ENCODE results near the gene SLC2A6. TPM values are rescaled to one million over a fixed set of nuclear protein-coding genes. Genes with fewer than 3 reads are reported as not detected.

The SLC2A6 gene
- total RNA-seq, 1 donor from 2014 or later: 8.7 TPM

GRCh38 chr9:133517711-133518110 lies 38.8 kb upstream of the SLC2A6 start:
- Histone ChIP-seq H3K27ac (no peak overlapping the region), H3K27me3 (no peaks in the 10 kb centered on the region), H3K4me1 (peaks cover 4 to 15% of the 10 kb centered on the region in 2 donors), H3K36me3 (no peaks in the 10 kb centered on the region), H3K4me3 (no peak overlapping the region), H3K9me3 (no peaks in the 10 kb centered on the region)
- no peak for TF ChIP-seq CTCF (IDR thresholded peaks at IDR 0.05)
- intact Hi-C loops (cut with DNase I): no loop called here
- DNase-seq (ENCODE audit: low spot score in 2 of 2): no peak

GRCh38 chr9:133516961-133517350 lies 38.1 kb upstream of the SLC2A6 start:
- no peak for DNase-seq (ENCODE audit: low spot score in 2 of 2)
- H3K36me3 ChIP-seq: no peaks in the 10 kb centered on the region
- H3K4me1 ChIP-seq: peaks cover 4 to 15% of the 10 kb centered on the region in 2 donors
- intact Hi-C loops (cut with DNase I): no loop called here
- no peaks in the 10 kb centered on the region for H3K9me3 ChIP-seq
- H3K4me3 ChIP-seq: no peak overlapping the region
- no peaks in the 10 kb centered on the region for H3K27me3 ChIP-seq
- H3K27ac ChIP-seq: no peak overlapping the region
- no peak for TF ChIP-seq CTCF (IDR thresholded peaks at IDR 0.05)

GRCh38 chr9:133516256-133516960 lies 37.5 kb upstream of the SLC2A6 start:
- Histone ChIP-seq H3K9me3 (no peaks in the 10 kb centered on the region), H3K4me3 (no peak overlapping the region), H3K27ac (no peak overlapping the region), H3K27me3 (no peaks in the 10 kb centered on the region), H3K36me3 (no peaks in the 10 kb centered on the region), H3K4me1 (peaks cover 4 to 15% of the 10 kb centered on the region in 2 donors)
- intact Hi-C loops (cut with DNase I): no loop called here
- TF ChIP-seq CTCF (IDR thresholded peaks at IDR 0.05): no peak
- DNase-seq (ENCODE audit: low spot score in 2 of 2): no peak

- H3K36me3 ChIP-seq: no peaks in the 10 kb centered on the region
- H3K9me3 ChIP-seq: no peaks in the 10 kb centered on the region
- H3K4me3 ChIP-seq: no peak overlapping the region
- H3K27ac ChIP-seq: no peak overlapping the region
- no peak for DNase-seq (ENCODE audit: low spot score in 2 of 2)
- H3K4me1 ChIP-seq: peaks cover 4 to 15% of the 10 kb centered on the region in 2 donors
- intact Hi-C loops (cut with DNase I): no loop called here
- TF ChIP-seq CTCF (IDR thresholded peaks at IDR 0.05): no peak
- no peaks in the 10 kb centered on the region for H3K27me3 ChIP-seq
These were observed 36.8 kb upstream of the SLC2A6 start for GRCh38 chr9:133515615-133516255.

- Histone ChIP-seq H3K27me3 (no peaks in the 10 kb centered on the region), H3K4me1 (peaks cover 4 to 15% of the 10 kb centered on the region in 2 donors), H3K9me3 (no peaks in the 10 kb centered on the region), H3K27ac (no peak overlapping the region), H3K36me3 (no peaks in the 10 kb centered on the region), H3K4me3 (no peak overlapping the region)
- no peak for DNase-seq (ENCODE audit: low spot score in 2 of 2)
- intact Hi-C loops (cut with DNase I): no loop called here
- TF ChIP-seq CTCF (IDR thresholded peaks at IDR 0.05): no peak
These were observed 36.3 kb upstream of the SLC2A6 start for GRCh38 chr9:133515240-133515610.
